Right forelimb (tissue), 1 donor: ENCODE results near the gene COL25A1.
"Not testable (repeated sequence)": the region's sequence is repeated elsewhere in the genome, so short reads cannot be mapped to it uniquely, and the experiment has no call there.

Source experiments
- DNase-seq: peaks from one replicate; pipeline ENCODE4 v3.0.0-alpha.2; 2018

Gene COL25A1

DNA sequence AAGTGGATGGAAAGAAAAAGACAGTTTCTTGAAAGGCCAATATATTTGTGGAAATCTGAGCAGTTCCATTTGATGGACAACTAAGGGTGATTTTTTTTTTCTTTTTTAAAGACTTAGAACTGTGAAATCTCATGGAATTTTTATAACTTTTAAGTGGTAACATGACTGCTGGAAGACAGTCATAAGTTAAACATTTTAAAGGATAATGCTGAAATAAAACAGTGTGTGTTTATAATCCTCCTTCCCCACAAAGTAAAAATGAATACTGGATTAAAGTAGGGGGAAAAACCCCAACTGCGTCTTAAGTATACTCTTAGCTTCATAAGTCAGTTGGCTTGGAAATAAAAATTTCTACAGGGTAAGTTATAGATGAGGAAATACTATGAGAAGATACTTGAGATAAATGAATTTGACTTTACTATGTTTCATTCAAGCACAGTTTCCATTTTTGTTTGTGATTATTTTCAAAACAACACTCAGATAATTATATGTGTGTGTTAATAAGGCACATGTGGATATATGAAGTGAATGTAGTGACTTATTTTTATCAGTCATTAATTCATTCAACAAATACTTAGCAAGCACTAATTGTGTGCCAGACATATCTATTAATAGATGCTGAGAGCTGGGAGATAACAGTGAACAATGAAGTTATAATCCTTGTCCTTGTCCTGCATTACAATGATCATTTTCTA lies 410.4 kb downstream of the COL25A1 start:
- DNase-seq, result no peak

DNA sequence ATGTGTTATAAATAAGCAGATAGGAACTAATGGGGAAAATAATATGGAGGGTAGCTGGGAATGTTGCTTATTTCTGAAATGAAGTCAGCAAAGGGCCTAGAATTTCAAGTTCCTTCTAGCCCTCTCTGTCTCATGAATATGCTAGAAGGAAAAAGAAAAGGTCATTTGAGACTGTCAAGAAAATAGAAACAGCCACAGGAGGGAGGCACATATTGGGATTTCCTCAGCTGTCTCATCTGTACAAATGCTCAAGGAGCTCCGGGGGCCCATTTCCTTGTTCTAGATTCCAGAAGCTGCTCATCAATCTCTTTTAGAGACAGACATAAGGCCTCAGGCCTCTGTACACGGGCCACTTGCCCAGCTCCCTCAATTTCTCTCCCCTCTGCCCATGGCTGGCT lies 412.0 kb downstream of the COL25A1 start:
- DNase-seq, result no peak

DNA sequence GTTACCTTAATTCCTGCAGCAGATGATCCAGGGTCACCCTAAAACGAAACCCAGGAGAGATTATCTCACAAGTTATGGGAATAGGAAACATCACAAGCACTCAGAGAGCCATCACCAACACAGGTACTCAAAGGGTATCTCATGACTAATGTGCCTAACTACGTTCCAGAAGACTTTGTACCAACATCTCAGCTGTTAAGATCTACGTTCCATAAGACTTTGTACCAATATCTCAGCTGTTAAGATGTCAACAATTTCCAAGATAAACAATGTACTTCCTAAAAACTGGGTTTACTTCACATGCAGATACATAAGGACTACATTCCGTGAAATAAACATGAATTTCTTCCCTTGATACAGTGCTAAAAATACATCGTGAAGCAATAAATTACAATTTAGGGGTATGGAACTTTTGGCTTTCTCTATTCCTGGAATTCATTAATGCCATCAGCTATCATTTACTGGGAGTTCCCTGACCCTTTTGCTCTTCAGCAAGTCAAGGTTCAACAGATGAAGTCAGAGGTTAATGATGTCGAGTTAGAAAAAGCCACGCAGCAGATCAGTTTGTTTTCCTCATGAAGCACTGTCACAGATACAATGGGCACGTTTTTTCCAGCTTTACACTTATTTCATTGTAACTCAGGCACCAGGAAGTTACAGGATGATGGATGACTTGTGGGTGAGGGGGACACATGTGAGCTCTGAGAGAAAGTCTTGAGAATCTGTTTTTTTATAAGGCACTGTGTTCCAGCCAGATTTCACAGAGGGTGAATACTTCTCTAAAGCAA lies 412.6 kb downstream of the COL25A1 start:
- no peak for DNase-seq

DNA sequence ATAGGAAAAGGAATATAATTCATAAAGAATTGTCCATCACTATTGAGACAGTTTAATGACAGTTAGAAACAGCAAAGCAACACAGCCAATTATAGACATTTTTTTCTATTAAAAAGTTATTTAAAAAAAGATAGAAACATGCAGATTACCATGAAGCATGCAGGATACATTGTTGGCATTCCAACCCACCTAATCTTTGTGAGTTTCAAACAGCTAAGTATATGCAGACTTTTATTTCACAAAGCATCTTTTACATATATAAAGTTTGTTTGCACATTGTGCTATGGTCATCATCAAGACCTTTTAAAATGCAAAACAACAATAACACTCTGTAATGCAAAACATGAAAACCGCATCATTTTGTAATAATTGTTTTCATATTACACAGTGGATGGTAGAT lies 413.7 kb downstream of the COL25A1 start:
- no peak for DNase-seq

DNA sequence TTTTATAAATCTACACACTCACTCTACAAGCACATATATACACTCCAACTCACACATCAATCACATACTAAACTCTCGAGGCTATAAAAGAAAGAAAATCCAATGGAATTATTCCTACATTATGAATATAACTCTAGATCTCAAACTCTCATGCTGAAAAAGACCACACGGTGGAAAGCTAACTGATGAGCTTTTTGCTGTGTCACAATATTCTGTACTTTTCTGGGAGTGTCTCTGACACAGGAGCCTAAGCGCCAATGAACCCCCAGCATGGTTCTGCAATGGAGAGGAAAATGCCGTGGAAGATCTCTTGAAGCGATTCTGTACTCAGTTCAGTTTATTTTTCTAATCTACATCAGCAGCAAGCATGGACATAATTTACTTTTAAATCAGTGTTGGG lies 415.4 kb downstream of the COL25A1 start:
- no peak for DNase-seq

DNA sequence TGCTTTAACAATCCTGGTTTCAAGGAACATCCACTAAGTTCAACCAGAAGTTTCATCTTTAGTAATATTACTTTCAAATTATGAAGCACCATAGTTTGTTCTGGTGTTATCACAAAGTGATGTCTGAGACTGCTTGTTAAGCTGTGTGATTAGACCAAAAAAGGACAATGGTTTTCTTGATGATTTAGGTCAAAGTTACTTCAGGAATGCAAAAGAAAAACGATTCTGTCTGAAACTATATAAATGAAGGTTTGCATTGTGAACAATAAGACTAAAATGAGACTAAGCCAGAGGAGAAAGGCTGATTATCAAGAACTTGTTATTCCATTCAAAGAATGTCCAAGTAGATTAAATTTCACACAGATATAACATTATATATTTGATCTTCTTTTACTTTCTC lies 417.2 kb downstream of the COL25A1 start:
- DNase-seq, result no peak

DNA sequence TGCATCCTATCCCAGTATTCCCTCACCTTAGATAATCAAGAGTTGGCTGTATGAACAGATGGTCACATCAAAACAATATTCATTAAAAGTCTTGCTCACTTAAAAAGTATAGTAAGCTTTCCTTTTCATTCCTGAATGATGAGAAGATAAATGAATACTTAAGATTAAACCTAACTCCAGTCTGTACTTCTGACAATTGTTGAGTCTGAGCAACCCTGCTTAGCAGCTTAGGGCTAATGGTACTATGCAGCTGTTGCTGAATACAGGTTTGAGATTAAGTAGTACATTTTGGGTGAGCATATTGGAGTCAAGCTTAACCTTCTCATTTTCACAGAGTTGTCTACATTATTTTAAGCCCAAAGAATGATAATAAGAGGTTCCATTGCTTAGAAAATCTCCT lies 417.9 kb downstream of the COL25A1 start:
- no peak for DNase-seq

DNA sequence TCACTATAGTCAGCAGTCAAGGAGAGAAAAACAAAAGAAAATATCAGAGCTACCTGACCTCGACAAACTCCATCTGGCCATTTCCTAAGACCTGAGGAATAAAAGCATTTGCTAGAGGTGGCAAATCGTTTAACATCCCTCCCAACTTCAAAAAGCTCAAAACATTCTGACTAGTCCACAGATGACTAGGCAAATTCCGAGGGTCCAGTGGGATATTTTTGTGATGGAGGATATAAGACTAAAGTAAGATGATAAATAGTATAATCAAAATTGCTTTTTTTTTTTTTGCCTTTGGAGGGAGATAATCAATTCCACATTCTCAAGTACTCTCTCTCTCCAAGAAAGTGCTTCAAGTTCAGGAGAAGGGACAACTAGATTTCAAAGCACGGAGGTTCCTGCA lies 420.5 kb downstream of the COL25A1 start:
- DNase-seq, result no peak

DNA sequence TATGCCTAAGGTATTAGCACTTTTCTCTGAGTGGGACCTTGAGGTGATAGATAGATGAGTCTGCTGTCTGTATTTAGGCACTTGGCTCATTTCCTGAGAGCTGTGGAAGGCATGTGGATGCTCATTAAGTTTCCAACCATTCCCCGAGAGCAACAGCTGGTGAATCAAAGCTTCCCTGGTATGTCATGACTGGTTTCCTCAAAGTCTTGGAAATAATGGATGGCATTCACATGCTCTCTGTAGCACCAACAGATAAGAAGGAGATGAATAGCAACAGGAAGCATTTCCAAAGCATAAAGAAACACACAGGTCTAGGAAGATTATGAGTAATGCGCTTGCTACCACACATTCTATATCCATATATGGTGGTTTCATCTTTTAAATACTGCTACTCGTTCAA lies 421.3 kb downstream of the COL25A1 start:
- no peak for DNase-seq

DNA sequence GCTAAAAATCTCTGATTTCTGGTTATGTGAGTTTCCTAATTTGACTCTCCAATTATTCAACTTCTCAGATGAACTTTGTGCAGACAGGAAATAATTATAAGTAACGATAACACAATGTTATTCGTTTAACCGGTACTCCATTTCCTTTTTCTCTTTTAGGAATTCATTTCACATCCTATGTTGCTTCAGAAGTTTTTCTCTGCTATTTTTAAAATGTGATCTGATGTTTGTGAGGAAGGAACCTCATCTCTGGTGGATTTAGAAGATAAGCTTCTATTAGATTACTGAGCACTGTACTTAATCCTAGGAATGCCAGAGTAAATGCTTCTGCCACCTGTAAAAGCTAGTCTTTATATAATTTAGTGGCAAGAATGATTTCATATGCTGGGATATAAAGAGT lies 423.7 kb downstream of the COL25A1 start:
- DNase-seq, result no peak

DNA sequence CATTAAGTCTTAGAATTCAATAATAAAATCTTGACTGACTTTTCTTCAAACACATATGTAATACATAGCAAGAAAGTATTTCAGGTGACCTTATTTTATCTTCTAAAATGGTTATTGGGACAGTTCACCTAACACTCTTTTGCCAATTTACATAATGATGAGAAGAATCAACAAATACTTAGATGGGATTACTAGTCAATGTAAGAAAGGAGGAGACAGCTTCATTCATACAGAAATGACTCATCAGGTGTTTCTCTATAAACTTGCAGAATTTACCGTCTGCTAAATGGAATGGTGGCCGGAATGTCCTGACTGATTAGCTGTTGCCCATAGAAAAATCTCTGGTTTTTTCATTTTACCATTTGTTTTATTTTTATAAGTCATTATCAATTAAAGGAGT lies 424.6 kb downstream of the COL25A1 start:
- no peak for DNase-seq

DNA sequence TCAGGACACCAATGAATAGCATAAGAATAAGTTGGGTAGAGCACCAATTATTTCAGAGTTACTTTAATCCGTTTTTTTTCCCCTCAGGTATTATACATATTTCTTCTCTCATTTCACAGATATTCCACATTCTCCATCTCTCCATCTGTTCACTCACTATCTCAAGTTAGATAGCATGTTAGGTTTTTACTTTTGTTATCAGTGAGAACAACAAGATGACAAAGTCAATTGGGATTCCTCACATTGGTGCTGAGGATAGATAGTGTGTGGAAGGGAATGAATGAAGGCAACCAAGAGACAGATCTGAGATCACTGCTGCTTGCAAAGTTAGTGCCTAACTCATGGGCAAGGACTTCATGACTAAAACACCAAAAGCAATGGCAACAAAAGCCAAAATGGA lies 427.7 kb downstream of the COL25A1 start:
- no peak for DNase-seq

DNA sequence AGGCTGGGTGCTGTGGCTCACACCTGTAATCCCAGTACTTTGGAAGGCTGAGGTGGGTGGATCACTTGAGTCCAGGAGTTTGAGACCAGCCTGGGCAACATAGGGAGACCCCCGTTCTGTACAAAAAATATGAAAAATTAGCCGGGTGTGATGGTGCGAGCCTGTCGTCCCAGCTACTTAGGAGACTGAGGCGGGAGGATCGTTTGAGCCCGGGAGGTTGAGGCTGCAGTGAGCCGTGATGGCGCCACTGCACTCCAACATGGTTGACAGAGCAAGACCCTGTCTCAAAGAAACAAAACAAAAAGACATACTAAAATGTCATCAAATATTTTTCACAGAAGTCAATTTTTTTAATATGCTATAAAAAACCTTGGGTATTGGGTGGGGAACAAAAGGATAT lies 432.5 kb downstream of the COL25A1 start:
- not testable (repeated sequence) for DNase-seq

DNA sequence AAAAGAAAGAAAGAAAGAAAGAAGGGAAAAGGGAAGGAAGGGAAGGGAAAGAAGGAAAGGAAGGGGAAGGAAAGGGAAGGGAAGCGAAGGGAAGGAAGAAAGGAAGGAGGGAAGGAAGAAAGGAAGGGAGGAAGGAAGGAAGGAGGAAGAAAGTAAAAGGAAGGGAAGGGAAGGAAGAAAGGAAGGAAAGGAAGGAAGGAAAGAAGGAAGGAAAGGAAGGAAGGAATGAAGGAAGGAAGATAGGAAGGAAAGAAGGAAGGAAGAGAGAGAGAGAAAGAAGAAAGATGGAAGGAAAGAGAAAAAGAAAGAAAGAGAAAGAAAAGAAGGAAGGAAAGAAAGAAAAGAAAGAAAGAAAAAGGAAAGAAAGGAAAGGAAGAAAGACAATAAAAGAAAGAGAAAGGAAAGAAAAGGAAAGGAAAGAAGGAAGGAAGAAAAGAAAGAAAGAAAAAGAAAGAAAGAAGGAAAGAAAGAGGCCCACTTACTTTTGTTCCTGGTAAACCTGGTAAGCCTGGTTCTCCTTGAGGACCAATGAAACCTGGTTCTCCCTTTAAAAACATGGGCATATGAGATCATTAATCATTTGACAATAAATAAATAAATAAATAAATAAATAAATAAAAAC lies 433.7 kb downstream of the COL25A1 start:
- DNase-seq, result no peak

DNA sequence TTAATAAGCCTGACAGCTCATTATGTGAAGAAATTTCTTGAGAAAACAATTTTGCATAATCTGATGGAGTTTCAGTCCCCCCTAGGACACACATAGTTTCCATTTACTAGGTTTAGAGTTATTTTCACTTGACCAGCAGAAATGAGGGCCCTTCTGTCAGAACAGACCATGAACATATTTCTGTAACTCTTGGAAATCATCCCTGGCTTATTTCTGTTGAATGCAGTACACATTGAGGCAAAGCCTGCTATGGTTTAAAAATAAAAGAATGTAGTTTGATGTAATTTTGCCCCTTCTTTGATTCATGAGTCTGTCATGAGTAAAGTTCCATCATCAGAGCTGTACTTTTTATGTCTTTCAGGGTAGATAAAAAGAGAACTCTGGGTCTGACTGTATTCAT lies 435.0 kb downstream of the COL25A1 start:
- no peak for DNase-seq

DNA sequence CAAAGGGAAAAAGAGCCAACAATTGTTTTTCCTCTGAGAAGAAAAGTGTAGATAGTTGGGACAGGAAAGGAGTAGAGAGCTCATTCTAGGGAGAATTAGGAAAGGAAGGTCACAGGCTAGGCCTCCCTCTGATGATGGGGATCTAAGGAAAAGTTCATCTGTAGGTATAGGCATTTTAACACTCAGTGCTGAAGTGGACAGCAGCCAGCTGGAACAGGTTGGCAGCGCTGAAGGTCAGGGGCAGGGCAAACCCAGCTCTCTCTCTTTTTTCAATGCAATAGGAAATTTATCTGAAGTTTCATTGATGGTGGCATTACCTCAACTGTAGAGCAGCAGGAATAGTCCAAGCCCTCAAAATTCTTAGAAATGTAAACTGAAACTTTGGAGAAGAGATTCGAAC lies 441.1 kb downstream of the COL25A1 start:
- no peak for DNase-seq

DNA sequence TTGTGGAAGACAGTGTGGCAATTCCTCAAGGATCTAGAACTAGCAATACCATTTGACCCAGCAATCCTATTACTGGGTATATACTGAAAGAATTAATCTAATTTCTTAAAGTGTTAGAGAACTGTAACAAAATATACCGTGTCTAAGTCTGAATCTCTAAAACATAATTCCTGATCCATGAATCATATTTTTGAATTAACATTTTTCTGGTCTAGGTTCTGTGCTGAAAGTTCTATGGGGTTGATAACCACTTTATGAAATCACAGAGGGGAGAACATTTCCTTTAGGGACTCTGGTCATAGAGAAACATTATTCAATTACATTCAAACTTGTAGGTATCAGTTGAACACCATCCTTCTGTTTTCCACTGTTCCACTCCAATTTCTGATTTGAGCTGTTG lies 447.7 kb downstream of the COL25A1 start:
- no peak for DNase-seq

DNA sequence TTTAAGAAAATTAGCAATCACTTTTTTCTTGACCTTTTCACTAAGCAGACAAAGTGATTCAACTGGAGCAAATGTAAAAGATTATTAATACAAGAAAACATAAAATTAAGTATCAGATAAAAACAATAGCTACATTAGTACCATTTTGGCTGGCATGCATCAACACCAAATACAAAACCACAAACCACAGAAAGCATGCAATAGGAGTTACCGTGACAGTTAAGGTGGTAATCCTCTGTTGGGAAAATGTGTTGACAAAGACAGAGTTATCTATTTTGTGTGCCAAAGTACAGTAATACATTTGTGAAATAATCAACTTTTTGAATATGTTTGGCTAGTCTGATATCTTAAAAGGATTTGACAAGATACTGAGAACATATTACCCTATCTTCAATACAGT lies 449.8 kb downstream of the COL25A1 start:
- no peak for DNase-seq

DNA sequence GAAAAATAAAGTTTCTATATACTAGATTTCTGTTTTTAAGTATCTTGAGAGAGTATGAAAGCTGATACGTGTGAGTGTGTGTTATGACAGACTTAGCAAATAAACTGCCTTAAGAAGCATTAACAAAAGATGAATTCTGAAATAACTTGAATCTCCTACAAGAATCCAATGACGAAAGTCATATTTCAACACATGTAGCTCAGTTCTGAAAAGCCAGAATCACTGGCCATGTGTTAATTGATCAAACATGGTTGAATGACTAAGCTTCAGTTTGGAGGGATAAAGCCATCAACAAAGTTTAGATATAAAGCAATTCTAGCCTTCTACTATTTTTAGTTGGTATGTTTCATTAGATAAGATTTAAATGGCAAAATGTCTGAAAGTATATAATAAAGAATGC lies 451.1 kb downstream of the COL25A1 start:
- no peak for DNase-seq

DNA sequence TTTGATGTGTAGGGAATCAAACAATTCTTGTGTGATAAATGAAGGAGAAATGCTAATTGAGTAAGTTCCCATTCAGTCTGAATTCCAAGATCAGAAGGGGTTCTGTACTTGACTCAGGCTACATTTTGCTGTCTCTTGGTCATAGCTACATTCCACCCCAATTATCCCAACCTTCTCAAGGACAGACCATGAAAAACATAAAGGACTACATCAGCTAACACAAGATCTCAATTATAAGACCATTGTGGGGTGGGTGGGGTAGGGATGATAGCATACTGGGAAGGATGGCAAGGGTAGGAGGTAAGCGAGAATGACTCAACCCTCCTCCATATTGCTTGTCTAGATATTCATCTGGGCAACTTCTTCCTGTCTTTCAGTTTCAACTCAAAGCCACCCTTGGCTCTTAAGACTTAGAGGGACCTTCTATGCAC lies 452.2 kb downstream of the COL25A1 start:
- DNase-seq, result no peak

DNA sequence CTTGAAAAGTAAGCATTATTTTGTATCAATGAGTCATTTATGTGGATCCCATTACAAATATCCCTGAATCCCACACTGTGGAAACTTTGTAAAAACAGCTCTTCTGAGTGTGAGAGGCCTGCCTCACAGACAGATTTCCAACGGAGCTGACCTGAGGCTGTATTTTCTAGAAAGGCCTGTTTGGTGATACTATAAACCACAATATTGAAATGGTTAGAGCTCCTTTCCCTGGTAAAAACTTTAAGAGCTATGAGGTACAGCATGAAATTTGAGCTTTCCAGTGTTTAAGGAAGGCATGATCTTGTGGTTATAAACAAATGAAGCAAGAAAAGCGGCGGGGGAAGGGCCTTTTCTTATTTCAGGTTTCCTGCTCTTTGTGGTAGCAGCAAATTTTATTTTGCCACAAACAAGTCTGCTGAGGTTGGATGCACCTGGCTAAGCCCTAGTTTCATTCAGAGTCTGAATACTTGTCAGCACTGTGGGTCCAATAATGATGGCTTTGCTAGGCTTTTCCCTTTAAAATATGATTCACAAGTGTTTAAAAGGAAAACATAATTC lies 452.8 kb downstream of the COL25A1 start:
- no peak for DNase-seq

DNA sequence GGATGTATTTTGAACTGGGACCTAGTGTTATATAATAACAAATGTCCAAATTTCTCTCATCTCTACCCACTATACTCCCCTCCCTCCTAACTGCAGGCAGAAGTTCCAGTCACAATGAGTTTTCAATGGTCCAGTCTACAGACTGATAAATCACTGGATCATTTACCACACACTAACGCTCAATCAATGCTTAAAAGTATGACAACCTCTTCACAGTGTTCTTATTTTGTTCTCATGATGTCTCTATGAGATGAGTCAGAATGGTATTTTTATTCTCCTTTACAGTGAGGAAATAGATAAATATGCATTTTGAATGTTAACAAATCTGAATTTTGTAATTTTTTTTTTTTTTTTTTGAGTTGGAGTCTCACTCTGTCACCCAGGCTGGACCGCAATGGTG lies 455.9 kb downstream of the COL25A1 start:
- no peak for DNase-seq

DNA sequence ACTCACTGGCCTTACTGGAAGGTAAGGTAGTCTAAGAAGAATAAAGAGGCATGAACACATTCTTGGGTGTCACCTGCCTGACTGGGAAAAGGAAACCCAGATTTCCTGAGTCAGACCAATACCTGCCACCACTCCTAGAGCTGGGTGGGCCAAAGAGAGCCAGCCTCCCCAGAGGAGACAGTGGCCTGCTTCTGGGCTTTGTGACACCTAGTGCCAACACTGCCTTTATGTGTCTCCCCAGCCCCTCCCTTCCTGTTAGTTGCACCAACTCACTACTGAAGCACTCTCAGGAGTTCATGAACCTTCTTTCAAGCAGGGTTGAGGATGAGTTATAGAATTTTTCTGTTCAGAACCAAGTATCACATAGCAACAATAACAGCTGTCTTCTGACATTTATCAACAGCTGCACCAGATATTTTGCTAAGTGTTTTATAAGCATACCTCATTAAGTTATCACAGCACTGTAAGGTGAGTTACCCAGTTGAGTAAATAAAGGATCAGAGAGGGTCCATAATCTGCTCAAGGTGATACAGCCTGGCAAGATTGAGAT lies 462.0 kb downstream of the COL25A1 start:
- DNase-seq, result no peak

DNA sequence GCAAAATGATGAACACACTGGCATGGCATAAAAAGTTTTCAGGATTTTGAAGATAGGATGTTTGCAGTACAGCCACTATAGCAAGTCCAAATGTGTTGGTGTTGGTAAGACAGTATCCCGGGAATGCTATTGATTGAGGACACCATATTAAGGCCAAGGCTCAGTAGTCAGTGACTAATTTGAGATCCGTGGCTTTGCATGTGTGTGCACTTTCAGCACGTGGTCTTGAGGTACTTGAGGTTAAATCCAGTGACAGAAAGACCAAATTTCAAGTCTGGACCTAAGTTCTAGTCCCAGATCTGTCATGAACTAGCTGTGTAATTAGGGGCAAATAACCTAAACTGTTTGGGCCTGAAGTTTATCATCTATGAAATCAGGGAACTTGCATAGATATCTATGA lies 463.1 kb downstream of the COL25A1 start:
- no peak for DNase-seq
